HEK293 (cell line): ENCODE measurements around the gene NT5C2.

Experiments
- OSR2 ChIP-seq: fragments of 450-650 bp; formaldehyde crosslinking; IDR thresholded peaks from 2 replicates; pipeline ENCODE4 v1.5.1; 2016; ENCODE audit warnings: missing biosample characterization, missing genetic modification characterization
- ZNF707 ChIP-seq: fragments of 450-650 bp; formaldehyde crosslinking; IDR thresholded peaks from 2 replicates; pipeline ENCODE4 v1.5.1; 2016; ENCODE audit warnings: missing biosample characterization, missing genetic modification characterization
- ZNF837 ChIP-seq: fragments of 450-650 bp; formaldehyde crosslinking; IDR thresholded peaks from 2 replicates; pipeline ENCODE4 v1.5.1; 2016; ENCODE audit warnings: missing biosample characterization, missing genetic modification characterization

GRCh38 chr10:103078309-103078615 is 114.8 kb downstream of the NT5C2 start:
- TF ChIP-seq ZNF837 (tag by site-specific recombination): no peak
- TF ChIP-seq OSR2: no peak
- no peak for TF ChIP-seq ZNF707 (tag by site-specific recombination)
